Tibial nerve (tissue), 4 donors: ENCODE measurements around the gene DHRS11.

Experiments used
- EP300 ChIP-seq, 2 donors: sonication (generic); formaldehyde crosslinking; IDR thresholded peaks; one replicate each; pipeline ENCODE4 v1.6.1; 2017; ENCODE audit warnings: antibody characterized with exemption in 2 of 2, mild to moderate bottlenecking in 1 of 2
- POLR2A ChIP-seq, 2 donors: fragments of 450-650 bp; IDR thresholded peaks; one replicate each; pipeline ENCODE4 v1.6.1; 2017; ENCODE audit warnings: antibody characterized with exemption in 2 of 2, mild to moderate bottlenecking in 2 of 2, moderate library complexity in 2 of 2
- TF ChIP-seq, protein P1 (sequence below), 5 experiments: fragments of 200-600 bp in 3 of 5; fragments of 450-650 bp in 2 of 5; sonication (generic) in 3 of 5; IDR thresholded peaks; one replicate each; pipeline ENCODE4 v1.5.1; 2016 to 2019; ENCODE audit warnings: antibody characterized with exemption in 5 of 5, mild to moderate bottlenecking in 3 of 5, moderate library complexity in 2 of 5

- TF ChIP-seq, protein P1, sequence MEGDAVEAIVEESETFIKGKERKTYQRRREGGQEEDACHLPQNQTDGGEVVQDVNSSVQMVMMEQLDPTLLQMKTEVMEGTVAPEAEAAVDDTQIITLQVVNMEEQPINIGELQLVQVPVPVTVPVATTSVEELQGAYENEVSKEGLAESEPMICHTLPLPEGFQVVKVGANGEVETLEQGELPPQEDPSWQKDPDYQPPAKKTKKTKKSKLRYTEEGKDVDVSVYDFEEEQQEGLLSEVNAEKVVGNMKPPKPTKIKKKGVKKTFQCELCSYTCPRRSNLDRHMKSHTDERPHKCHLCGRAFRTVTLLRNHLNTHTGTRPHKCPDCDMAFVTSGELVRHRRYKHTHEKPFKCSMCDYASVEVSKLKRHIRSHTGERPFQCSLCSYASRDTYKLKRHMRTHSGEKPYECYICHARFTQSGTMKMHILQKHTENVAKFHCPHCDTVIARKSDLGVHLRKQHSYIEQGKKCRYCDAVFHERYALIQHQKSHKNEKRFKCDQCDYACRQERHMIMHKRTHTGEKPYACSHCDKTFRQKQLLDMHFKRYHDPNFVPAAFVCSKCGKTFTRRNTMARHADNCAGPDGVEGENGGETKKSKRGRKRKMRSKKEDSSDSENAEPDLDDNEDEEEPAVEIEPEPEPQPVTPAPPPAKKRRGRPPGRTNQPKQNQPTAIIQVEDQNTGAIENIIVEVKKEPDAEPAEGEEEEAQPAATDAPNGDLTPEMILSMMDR (IDR thresholded peaks at IDR 0.05) = no peak
- TF ChIP-seq EP300 (IDR thresholded peaks at IDR 0.05) = no peak
- TF ChIP-seq POLR2A (IDR thresholded peaks at IDR 0.05) = no peak
Measured at GRCh38 chr17:36609498-36609862, 17.8 kb downstream of the DHRS11 start.
